ENCODE data around the gene CDC34.

DNA sequence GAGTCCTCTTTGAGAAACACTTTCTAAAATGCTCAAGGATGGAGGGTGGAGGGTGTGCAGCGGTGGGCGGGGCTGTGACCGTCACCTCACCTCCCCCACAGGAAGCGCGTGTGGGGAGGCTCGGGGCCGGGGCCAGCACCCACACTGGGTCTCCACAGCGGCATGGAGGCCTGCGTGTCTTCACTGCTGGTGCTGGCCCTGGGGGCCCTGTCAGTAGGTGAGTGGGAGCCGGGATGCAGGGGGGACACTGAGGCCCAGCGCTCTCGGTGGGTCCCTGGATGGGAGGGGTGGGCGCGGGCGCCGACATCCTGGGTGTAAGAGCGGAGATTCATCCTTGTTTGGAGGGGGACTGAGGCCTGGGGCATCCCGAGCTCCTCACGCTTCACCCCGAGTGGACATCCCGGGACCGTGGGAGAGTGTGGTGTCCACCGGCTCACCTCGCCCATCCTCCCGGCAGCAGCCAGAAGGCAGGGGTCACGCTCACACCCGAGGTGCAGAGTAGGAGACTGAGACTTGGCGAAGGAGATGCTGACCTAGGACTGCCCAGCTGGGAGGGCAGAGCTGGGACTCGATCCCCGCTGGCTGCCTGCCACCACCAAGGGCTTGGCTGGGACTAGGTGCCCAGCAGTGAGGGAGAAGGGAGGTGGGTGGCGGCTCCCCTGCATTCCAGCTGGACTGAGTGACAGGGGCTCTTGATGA, 12.5 kb downstream of the CDC34 start, which contains the start of gene GZMM:
- TF ChIP-seq, protein P1, sequence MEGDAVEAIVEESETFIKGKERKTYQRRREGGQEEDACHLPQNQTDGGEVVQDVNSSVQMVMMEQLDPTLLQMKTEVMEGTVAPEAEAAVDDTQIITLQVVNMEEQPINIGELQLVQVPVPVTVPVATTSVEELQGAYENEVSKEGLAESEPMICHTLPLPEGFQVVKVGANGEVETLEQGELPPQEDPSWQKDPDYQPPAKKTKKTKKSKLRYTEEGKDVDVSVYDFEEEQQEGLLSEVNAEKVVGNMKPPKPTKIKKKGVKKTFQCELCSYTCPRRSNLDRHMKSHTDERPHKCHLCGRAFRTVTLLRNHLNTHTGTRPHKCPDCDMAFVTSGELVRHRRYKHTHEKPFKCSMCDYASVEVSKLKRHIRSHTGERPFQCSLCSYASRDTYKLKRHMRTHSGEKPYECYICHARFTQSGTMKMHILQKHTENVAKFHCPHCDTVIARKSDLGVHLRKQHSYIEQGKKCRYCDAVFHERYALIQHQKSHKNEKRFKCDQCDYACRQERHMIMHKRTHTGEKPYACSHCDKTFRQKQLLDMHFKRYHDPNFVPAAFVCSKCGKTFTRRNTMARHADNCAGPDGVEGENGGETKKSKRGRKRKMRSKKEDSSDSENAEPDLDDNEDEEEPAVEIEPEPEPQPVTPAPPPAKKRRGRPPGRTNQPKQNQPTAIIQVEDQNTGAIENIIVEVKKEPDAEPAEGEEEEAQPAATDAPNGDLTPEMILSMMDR (IDR thresholded peaks at IDR 0.05), result no peak
- peak in 1 of 3 donors; percentile 6 for TF ChIP-seq POLR2A (IDR thresholded peaks at IDR 0.05)
